ENCODE data around the gene EGFR.

GRCh38 chr7:55192723-55193122 lies 173.9 kb downstream of the EGFR start:
- TF ChIP-seq CTCF (IDR thresholded peaks at IDR 0.05) (no peak), POLR2A (IDR thresholded peaks at IDR 0.05) (no peak)
